ENCODE results near the gene RPS6KA2.

The RPS6KA2 gene

GRCh38 chr6:166572370-166573261, 54.4 kb downstream of the RPS6KA2 start:
- no peak for DNase-seq (ENCODE audit: low spot score)

GRCh38 chr6:166570929-166571713, 55.9 kb downstream of the RPS6KA2 start:
- DNase-seq (ENCODE audit: low spot score): no peak

- DNase-seq (ENCODE audit: low spot score): no peak
Observed at GRCh38 chr6:166569206-166569605, 57.8 kb downstream of the RPS6KA2 start.

GRCh38 chr6:166567813-166568212, 59.2 kb downstream of the RPS6KA2 start:
- no peak for DNase-seq (ENCODE audit: low spot score)

GRCh38 chr6:166567107-166567506, 59.9 kb downstream of the RPS6KA2 start:
- DNase-seq (ENCODE audit: low spot score): no peak

GRCh38 chr6:166566026-166567011, 60.7 kb downstream of the RPS6KA2 start:
- DNase-seq (ENCODE audit: low spot score): no peak

GRCh38 chr6:166565084-166565967, 61.7 kb downstream of the RPS6KA2 start:
- no peak for DNase-seq (ENCODE audit: low spot score)

- DNase-seq (ENCODE audit: low spot score): no peak
Observed at GRCh38 chr6:166563805-166564204, 63.2 kb downstream of the RPS6KA2 start.

- DNase-seq (ENCODE audit: low spot score): no peak
Observed at GRCh38 chr6:166563200-166563599, 63.9 kb downstream of the RPS6KA2 start.

- no peak for DNase-seq (ENCODE audit: low spot score)
Observed at GRCh38 chr6:166562726-166563125, 64.3 kb downstream of the RPS6KA2 start.

GRCh38 chr6:166561771-166562359, 65.2 kb downstream of the RPS6KA2 start:
- no peak for DNase-seq (ENCODE audit: low spot score)

GRCh38 chr6:166560222-166560621, 66.8 kb downstream of the RPS6KA2 start:
- no peak for DNase-seq (ENCODE audit: low spot score)

GRCh38 chr6:166559662-166560061, 67.4 kb downstream of the RPS6KA2 start:
- no peak for DNase-seq (ENCODE audit: low spot score)

- DNase-seq (ENCODE audit: low spot score): no peak
Observed at GRCh38 chr6:166559211-166559610, 67.8 kb downstream of the RPS6KA2 start.

- no peak for DNase-seq (ENCODE audit: low spot score)
Observed at GRCh38 chr6:166558156-166559005, 68.7 kb downstream of the RPS6KA2 start.

- DNase-seq (ENCODE audit: low spot score): no peak
Observed at GRCh38 chr6:166556863-166557322, 70.2 kb downstream of the RPS6KA2 start.

GRCh38 chr6:166556336-166556735, 70.7 kb downstream of the RPS6KA2 start:
- no peak for DNase-seq (ENCODE audit: low spot score)

GRCh38 chr6:166555086-166555485, 72.0 kb downstream of the RPS6KA2 start:
- no peak for DNase-seq (ENCODE audit: low spot score)

- no peak for DNase-seq (ENCODE audit: low spot score)
Observed at GRCh38 chr6:166554316-166554715, 72.7 kb downstream of the RPS6KA2 start.
